ENCODE measurements around the gene LZTFL1.
A peak's percentile ranks its signal among the peaks of the same experiment; 100 is the strongest.

The LZTFL1 gene

DNA sequence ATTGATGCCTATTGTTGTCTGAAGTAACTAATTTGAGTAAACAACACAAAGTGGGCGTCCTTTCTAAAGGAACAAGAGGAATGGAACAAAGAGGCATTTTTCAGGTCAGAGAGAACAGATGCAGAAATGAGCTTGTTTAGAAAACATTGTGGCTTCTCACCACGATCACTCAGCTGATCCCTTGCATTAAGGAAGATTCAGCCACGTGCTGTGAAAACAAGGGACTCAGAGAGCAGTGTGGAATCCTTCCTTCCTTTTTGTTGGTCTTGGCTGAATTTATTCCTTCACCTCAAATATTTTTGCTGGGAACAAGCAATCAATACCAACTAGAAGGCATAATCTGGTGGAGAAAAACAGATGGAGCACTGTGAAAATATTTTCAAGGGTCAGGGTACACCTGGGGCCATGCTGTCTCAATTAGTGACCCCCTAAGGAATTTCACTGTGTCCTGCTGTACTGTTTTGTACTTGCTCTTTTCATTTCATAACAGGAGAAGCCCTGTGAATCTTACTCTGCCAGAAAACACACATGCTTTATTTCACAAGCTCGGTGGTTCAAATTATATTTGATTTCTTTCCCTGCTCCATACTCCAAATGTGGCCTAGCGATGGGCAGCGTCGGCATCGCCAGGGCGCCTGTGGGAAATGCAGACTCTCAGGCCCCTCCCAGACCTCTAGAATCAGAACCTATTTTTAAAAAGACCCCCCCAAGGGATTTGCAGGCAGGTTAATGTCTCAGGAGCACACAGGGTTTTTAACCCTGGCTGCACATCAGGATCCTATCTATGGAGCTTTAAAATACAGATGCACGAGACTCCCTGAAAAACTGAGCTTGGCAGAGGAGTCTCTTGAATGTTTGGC lies 34.0 kb downstream of the LZTFL1 start:
- DNase-seq (ENCODE audit: low spot score): peak; percentile 88

DNA sequence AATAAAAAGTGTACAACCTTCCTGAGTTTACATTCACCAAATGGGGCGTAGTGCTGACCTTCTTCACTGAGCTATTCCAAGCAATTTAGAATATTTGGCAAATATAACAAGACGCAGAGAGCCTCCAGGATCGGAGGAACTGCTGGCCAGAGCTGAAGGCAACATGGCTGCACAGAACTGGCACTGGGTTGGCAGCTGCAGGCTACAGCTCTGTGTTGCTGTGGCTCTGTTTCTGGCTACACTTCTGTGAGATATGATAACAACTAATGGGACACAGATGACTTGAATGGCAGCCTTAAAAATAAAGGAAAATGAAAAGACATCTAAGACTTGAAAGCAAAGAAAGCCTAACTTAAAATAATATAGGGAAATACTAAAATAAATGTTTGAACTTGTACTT lies 34.8 kb downstream of the LZTFL1 start:
- DNase-seq (ENCODE audit: low spot score): peak; percentile 4

DNA sequence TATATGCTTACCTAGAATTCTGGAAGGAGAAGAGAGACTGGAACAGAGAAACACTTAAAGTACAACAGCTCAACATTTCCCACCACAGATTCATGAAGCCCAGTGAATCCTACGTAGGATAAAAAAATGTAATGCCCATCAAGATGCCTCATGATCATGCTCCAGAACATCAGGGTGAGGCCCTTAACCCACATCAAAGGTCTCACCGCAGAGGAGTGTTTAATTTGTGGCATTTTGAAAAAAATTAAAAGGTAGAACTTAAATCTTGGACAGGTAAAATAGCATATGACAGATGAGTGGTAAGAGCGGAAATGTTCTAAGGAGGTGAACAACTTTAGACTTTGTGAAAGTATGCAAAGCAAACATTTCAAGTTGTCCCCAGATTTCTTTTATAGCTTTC lies 35.8 kb downstream of the LZTFL1 start:
- DNase-seq (ENCODE audit: low spot score): no peak

DNA sequence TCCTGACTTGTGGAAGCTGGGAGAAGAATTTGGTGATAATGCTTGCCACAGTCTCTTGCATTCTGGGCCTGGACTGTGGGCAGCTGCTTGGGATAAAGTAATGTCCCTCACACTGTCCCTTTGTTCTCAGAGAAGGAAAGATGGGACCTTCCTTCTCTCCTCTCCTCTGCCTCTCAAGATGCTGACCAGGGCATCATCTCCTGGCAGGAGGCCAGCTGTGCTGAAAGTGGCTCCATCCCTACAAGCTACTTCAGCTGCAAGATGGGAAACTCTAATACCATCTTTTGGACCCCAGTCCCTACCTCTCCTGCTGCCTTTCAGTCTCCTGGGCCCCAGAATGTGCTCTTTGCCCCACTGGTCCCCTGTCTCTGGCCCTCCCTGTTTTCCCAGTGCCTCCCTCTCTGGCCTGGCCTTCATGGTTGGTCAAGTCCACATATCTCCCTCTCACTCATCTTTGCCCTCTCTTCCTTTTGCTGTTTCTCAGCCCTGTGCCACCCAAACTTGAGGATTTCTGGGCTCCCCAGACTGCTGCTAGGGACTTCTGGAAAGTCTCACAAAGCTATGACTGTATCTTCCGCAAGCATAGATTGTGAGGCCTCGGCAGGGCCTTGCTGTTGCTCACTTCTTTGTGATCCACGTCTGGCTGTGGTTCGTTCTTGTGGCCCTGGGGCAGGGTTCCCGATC lies 38.5 kb downstream of the LZTFL1 start:
- DNase-seq (ENCODE audit: low spot score): no peak

DNA sequence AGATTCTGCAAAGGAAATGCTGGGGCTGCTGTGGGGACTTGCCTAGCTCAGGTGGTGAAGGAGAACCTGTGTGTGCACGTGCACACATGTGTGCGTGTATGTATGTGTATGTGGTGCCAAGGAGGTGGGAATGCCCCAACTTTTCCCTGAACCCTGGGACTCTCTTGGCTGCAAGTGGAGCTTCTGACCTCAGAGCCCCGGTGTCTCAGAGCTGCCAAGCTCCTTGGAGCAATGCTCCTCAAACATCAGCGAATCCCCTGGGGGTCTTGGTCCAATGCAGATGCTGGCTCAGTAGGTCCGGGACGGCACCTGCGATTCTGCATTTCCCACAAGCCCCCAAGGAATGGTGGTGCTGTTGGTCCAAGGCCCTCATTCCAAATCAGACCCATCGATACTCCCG lies 39.8 kb downstream of the LZTFL1 start:
- no peak for DNase-seq (ENCODE audit: low spot score)

DNA sequence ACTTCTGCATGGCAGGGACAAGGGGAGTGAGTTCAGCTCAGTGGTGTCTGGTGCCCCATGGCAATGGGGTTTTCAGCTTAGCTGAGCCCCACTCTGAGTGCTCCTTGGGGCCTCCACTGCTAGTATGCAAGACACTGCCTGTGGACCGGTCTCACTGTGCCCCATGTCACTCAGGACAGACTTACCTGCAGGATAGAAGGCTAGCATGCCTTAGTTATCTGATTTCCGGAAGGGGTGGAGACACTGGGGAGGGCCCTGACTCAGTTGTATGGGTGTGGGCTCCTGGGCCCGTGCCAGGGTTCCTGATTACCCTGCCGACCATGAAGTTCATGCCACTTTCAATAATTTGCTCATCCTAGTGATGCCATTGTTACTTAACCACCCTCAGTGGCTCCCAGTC lies 41.3 kb downstream of the LZTFL1 start:
- DNase-seq (ENCODE audit: low spot score): no peak

DNA sequence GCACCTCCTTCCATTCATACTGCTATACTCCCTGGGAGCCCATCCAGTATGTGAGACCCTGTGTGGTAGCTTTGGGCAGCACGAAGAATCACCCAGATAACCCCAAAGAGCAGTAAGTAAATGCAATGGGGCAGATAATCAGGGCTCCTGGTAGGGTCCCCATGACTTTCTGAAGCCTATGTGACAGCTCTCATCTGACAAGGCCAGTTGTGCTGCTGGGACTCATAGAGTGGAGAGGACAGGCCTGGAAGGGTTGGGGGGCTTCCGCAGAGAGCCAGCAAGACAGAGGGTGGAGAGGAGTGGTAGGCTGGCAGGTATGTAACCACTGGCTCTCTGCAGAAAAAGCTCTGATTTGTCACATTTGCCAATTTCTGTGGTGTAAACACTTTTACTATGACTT lies 42.3 kb downstream of the LZTFL1 start:
- no peak for DNase-seq (ENCODE audit: low spot score)

DNA sequence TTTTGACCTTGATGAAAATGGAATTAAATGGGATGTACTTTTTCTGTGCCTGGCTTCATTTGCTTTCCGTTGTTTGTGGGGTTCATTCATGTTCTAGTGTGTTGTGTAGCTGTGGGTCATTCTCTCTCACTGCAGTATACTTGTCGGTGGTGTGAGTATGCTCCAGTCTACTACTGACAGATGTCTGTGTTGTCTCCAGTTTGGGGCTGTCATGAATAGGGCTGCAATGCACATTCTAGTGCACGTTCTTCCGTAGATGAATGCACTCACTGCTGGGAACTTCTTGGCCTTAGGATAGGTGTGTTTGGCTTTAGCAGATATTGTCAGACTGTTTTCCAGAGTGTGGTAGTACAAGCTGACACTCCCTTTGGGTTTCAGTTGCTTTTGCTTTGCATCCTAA lies 43.9 kb downstream of the LZTFL1 start:
- no peak for DNase-seq (ENCODE audit: low spot score)

DNA sequence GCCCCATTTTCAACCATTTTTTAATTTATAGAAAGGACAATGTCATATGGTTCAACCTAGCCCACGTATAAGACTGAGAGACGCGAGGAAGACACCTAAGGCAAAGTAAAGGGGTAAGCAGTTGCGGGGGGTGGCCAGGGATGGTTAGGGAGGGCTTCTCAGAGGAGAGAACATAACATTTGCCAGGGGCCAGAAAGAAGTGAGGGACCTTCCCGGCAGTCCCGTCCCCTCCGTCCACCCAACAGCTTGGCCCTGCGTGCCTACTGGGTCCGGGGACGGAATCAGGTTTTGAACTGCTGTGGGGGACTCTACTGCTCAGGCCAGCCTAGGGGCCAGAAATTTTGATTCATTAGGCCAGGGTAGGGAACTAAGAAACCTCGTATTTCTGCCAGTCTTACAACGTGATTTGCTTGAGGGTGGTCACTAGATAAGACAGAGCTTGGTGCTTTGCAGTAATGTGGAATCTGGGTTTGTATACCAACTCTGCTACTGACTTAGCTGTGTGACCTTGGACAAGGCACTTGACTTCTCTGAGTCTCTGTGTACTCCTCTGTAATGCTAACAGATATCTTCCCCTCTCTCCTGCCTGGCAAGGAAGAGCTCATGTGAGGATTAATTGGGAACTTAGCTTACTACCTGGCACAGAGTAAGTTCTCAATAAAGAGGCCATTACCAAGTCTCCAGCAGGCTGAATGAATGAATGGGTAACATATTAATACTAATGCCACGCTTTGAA lies 44.8 kb downstream of the LZTFL1 start:
- DNase-seq (ENCODE audit: low spot score): no peak

DNA sequence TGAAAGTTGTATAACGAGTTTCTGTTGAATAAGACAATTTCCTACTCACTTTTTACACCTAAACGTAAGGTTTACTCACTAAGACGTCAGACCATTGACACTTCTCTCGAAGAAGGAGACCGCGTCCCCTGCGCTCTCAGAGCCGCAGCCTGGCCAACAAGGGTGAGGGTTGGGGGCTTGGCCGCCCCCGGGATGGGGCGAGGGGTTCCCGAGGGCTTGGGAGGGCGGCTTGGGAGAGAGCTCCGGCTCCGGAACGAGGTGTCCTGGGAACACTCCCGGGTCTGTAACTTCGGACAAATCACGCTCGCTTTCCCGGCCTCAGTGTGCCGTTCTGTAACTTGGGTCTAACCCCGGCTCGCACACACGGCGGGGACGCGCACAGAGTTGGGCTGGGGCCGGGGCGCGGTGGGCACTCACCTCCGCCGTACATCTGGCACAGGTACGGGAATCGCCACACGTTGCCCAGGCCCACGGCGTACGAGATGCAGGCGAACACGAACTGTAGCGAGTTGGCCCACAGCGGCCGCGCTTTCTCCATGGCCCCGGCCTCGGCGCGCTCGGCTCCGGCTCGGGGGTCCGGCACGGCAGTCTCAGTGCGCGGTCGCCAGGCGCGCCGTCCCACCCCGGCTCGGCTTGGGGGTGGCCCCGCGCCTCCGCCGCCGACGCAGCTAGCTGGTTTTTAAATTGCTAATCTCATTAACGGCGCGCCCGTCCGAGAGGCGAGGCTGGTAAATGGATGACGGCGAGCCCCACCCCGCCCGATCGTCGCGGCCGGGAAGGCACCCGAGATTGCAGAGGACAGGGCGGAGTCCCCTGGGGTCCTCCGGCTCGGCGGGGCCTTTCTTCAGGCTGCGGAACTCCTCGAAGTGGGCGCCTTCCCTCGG lies 45.8 kb downstream of the LZTFL1 start, which contains the start of gene SLC6A20:
Gene SLC6A20, minus strand, starts transcription at position 655 of the 884 bp plus-strand sequence. Its CDS starts 117 bp downstream, at position 538.
- DNase-seq (ENCODE audit: low spot score): no peak

DNA sequence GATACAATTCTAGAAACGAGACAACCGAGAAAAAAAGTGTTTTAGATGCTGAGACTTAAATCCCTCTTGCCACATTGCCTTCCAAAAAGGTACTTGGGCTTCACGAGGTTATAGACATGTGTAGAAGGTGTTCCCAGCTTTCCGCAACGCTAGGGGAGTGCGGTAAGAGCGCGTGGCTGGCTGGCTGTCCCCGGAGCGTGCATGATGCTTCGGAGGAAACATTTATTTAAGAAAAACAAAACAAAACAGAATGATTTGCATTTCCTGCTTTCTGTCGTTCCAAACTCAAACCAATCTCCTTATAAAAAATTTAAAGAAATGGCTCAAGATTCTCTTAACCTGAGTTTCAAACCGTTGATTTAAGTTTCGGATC lies 46.4 kb downstream of the LZTFL1 start:
- DNase-seq (ENCODE audit: low spot score): no peak

DNA sequence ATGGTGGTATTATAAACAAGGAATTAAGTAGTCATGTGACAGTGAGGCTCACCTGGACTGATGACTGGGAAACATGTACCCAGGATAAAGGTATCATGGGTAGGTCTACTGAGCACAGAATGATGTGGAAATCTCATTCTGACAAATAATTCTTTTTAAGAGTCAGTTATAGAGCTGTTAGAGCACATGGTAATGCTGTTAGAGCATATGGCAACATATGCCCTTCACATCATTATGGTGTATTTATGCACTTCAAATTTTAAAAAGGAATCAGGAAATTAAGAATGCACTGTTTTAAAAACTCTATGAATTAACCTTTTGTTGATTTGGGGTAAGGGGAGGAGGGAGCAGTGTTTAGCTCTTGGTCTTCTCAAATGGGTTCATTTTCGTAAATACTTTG lies 47.3 kb downstream of the LZTFL1 start:
- no peak for DNase-seq (ENCODE audit: low spot score)

DNA sequence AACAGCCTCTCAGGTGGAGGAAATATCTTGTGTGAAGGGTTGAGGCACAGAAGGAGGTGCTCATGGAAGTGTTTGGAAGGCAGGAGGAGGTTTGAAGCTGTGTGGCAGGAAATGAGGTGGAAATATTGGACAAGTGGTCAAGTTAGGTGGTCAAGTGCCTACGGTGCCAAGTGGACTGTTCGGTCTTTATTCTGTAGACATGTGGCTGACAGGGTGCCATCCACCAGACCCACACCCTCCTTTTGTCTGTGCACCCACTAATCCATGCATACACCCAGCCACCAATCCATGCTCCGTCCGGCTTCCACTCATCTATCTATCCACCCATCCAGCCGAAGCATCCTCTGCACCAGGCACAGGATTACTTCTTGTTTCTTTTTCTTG lies 47.8 kb downstream of the LZTFL1 start:
- no peak for DNase-seq (ENCODE audit: low spot score)

DNA sequence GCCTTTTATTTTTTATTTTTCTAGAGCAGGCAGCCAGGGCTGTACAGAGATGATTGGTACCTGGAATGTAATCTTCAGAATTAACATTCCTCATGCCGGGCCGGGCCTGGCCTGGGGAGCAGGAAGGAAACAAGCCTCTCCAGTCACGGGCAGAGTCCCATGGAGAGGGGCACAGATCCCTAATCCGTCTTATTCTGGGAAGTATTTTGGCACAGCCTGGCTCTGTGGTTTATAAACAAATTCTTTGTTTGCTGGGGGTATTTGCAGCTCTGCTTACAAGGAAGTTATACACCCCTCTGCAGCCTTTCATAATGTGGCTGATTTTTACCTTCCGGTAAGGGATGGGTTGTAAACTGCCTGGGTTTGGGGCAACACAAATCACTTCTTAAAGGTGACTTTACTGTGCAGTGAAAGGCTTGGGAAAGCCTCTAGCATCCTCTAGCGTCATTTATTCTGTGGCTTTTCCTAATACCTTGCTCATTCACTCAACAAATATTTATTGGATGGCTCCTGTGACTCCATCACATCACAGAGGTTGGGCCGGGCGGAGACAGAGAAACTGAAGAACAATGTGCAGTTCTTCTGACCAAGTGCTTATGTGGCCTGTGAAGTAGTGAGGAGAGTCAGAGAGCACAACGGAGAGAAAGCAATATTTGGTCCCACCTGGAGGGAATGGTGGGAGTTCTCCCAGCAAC lies 48.3 kb downstream of the LZTFL1 start:
- DNase-seq (ENCODE audit: low spot score): no peak

DNA sequence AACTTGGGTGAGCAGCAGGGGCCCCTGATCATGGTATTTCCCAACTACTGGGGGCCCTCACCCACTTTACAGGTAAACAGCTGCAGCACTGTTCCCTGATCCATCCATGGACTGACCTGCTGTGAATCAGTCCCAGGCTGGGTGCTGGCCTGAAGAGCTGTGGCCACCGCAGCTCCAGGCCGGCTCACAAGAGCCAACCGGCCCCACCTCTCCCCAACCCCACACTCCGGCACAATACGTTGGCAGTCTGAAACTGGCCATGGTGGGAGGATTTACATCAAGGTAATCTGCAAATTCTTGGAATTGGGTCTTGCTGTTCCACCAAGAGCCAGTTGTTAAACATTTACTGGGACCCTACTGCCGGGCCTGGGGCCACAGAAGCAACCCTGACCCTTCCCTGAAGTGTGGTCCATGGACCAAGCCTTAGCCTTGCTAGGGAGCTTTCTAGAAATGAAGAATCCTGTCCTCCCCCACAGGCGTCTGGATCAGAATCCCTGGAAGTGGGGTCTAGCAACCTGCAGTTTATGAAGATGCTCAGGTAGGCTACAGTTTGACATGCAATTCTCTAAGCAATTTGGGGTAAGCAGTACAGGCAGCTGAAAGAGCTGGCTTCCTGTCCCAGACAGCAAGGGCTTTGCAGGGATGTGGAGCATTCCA lies 49.3 kb downstream of the LZTFL1 start:
- no peak for DNase-seq (ENCODE audit: low spot score)

DNA sequence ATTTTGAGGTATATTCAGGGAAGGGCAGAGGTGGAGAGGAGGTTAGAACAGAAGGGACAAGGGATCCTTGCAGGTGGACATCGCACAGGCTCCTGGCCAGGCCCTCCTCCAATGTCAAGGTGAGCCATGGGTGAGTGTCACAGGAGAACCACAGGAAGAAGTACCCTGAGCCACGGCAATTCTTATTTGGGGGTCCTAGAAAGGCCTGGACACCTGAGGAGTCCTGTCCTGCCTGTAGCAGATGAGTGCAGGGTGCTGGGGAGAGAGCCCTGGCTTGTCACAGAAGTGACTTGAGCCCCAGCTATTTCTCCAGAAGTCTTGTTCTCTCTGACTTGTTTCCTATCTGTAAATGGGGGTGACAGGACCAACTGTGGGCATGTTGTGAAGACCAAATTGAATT lies 49.9 kb downstream of the LZTFL1 start:
- DNase-seq (ENCODE audit: low spot score): no peak

DNA sequence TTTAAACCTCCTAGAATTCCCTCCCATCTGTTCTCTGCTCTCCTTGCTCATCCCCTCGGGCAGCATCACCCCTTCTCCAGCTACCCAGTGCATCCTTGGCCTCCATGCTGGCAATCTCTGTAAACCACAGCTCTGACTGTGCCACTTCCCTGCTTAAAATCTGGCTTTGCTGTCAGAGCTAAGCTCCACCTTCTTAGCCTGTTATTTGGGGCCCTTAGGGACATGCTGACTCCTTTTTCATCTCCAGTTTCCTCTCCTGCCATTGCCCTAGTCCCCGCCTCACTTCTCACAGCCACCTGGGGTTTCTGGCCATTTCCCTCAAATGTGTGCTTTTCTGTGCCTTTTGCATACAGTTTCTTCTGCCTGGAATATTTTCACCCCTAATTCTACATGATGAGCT lies 51.3 kb downstream of the LZTFL1 start:
- no peak for DNase-seq (ENCODE audit: low spot score)

DNA sequence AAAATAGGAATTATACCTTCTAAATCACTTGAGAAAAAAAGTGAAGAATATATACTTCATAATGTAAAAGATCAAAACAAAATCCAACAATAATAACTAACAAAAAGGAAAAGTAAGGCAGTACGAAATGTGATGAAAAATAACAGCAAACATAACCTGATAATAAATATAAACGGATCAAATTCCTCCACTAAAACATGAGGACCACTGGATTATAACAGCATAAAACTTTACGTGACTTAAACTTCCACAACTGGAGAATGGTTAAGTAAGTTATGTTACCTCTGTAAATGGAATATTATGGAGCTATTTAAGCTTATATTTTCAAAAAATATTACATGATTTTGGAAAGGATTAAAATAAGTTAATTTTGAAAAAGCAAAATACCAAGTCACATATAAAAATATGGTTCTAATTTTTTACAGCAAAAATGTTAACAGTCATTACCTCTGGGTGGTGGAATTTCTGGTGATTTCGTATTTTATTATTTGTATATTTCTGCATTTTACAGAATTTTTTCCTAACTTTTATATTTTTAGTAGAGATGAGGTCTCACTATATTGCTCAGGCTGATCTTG lies 52.6 kb downstream of the LZTFL1 start:
- no peak for DNase-seq (ENCODE audit: low spot score)

DNA sequence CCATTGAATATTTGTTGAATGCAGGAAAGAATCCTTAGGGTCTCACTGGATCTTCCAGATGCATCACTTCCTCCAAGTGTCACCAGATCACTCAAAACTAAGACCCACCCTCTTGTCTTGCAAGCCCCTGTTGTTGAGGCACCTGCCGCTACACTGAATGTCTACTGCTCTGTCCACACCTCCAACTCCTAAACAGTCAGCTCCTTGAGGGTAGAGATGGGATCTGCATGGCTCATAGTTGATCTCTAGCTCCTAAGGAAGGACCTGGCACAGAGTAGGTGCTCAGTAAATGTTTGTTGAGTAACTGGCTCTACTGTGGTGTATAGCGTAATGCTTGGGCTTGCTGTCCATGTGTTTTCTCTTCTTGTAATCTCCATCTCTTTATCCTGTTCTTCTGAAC lies 54.4 kb downstream of the LZTFL1 start:
- DNase-seq (ENCODE audit: low spot score): no peak

DNA sequence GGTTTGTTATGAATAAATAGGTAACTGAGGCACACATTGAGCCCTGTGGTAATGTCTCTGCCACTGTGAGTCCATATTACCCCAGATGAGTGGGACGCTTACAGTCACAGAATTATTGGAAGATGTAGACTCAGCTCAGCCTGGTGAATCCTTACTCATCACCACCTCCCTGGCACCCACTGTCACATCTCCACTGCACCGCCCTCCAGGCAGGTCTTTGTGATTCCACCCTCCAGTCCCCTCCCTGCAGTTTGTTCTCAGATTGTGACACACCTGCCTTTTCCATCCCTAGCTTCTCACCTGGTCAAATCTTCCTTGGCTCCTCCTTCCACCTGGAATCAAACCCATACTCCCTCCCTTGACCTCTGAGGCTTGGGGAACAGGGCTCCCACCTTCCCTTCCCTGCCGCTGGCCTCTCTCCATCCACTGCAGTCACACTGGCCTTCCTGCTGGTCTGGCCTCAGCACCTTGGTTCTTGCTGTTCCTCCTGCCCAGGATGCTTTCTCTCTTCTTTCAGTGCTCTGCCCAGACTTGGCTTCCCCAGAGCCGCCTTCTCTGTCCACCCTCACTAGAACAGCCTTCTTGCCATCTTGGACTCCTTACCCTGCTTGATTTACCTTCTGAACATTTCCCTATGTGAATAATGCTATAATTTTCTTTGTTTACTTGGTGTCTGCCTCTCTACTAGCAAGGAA lies 55.0 kb downstream of the LZTFL1 start:
- DNase-seq (ENCODE audit: low spot score): no peak
